Heart right ventricle (tissue), 16 donors: ENCODE data around the gene PIP5K1B. TPM values are rescaled to one million over a fixed set of nuclear protein-coding genes. Genes with fewer than 3 reads are reported as not detected.

Source experiments
- ATAC-seq, 8 donors: fragments of 200-7000 bp; cut with Tn5 transposase; one replicate each; pipeline ENCODE4 v1.9.1; 2020; ENCODE audit warnings: mild to moderate bottlenecking in 8 of 8, moderate library complexity in 8 of 8, moderate number of reproducible peaks in 1 of 8
- DNase-seq, 2 donors: peaks; one replicate each; pipeline ENCODE4 v3.0.0-alpha.2; 2020
- H3K27ac ChIP-seq, 10 donors: fragments of 200-600 bp; sonication (generic) in 2 of 10; one replicate each; pipeline versions ENCODE4 v1.5.0 to v1.8.0; 2020 to 2022; ENCODE audit warnings: mild to moderate bottlenecking in 3 of 10
- H3K27me3 ChIP-seq, 7 donors: fragments of 200-600 bp; one replicate each; pipeline ENCODE4 v1.8.0; 2021 to 2022; ENCODE audit warnings: mild to moderate bottlenecking in 2 of 7
- H3K36me3 ChIP-seq, 9 donors: fragments of 200-600 bp; sonication (generic) in 1 of 9; one replicate each; pipeline versions ENCODE4 v1.5.0 to v1.8.0; 2020 to 2022; ENCODE audit warnings: mild to moderate bottlenecking in 2 of 9
- H3K4me1 ChIP-seq, 9 donors: fragments of 200-600 bp; sonication (generic) in 1 of 9; one replicate each; pipeline versions ENCODE4 v1.5.0 to v1.8.0; 2020 to 2022; ENCODE audit warnings: mild to moderate bottlenecking in 4 of 9
- H3K4me3 ChIP-seq, 10 donors: fragments of 200-600 bp; sonication (generic) in 2 of 10; one replicate each; pipeline versions ENCODE4 v1.5.0 to v1.8.0; 2020 to 2022; ENCODE audit warnings: mild to moderate bottlenecking in 7 of 10, moderate library complexity in 2 of 10
- H3K9me3 ChIP-seq, 11 donors: fragments of 200-600 bp in 10 of 11; sonication (generic) in 2 of 11; one replicate each; pipeline versions ENCODE4 v1.5.0 to v1.8.0; 2013 to 2022; ENCODE audit warnings: mild to moderate bottlenecking in 2 of 11, control low read depth in 1 of 11, moderate library complexity in 1 of 11
- WGBS, 2 donors: extraction: QIAGEN DNeasy Blood & Tissue Kit; methylation state at CpG; one replicate each; pipeline ENCODE4 v1.1.7; 2013; ENCODE audit warnings: inconsistent platforms in 1 of 2; 5-methylcytosine and 5-hydroxymethylcytosine counted together
- intact Hi-C, 10 donors: fragments of 100-400 bp; cut with DNase I; formaldehyde crosslinking; loops; one replicate each; pipeline versions ENCODE4 v1.11.1 to v1.14.2; 2022
- polyA plus RNA-seq, 2 donors: library from polyadenylated mRNA; stranded (reverse); fragments of 200-250 nt; gene quantifications; one replicate each; pipeline ENCODE4 v1.2.3, GENCODE V29; 2013
- total RNA-seq, 10 donors: library from RNA; stranded (reverse); fragmentation: NEBNext Ultra II Directional in 3 of 10; extraction: Animal tissue kit (Norgen Biotek cat#: 25700) in 3 of 10; gene quantifications; one replicate each; pipeline versions ENCODE4 v1.2.1 to v1.2.4, GENCODE V29; 2021 to 2023
- TF ChIP-seq, protein P1 (sequence below), 9 donors: fragments of 200-600 bp; sonication (generic) in 2 of 9; IDR thresholded peaks; one replicate each; pipeline versions ENCODE4 v1.5.0 to v1.8.0; 2021 to 2022; ENCODE audit warnings: antibody characterized with exemption in 9 of 9, mild to moderate bottlenecking in 5 of 9, moderate library complexity in 1 of 9
- donor health status: Arrhythmogenic right ventricular cardiomyopathy.
- donor health status: ischemic (EF 13 %, LVEDD 7.1; RV severe dilation, severe dysfunction).
- donor health status: healthy with polysubstance abuse.
- donor health status: DM: no; HTN: yes; CAD: no.
- donor health status: DM: no; HTN: no; CAD: no.
- donor health status: ischemic (EF 25% LVEDD 6.9; RV normal size, moderate dysfunction).
- donor health status: ischemic (EF 25% LVEDD 5.7; RV mildly dilated, moderate dysfunction).
- donor health status: healthy.
- donor health status: DM: yes; HTN: yes; CAD: no.
- donor health status: Ischemic cardiomyopathy.
- donor health status: ischemic (EF 35%, LVEDD 5.7; RV mildly dilated, moderate dysfunction).
- donor health status: nonischemic (EF 11% LVEDD 7.7; RV severe dilation, severe dysfunction).
- donor health status: DM: yes; HTN: yes; CAD: no.
- donor health status: PGD.
- donor health status: ischemic (EF 29% LVEDD 5.4; RV normal size, mild dysfunction).
- donor health status: nonischemic (EF 23%, LVEDD 6.1; RV moderate dilation, normal function).

Gene PIP5K1B
- total and polyA plus RNA-seq, 12 donors: 5.6 to 90.8 (median 48.1) TPM

DNA sequence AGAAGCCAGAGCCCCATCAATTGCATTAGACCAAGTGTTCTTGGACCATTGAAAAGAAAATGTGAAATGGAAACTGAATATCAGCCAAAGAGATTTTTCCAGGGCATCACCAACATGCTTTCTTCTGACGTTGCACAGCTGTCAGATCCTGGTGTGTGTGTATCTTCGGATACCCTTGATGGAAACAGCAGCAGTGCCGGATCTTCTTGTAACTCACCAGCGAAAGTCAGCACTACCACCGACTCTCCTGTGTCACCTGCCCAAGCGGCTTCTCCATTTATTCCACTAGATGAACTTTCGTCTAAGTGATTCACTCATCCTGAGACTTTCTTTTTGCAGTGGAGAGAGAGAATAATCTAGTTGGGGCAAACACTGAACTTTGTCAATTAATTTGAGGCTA lies 75.7 kb downstream of the PIP5K1B start:
- intact Hi-C loops: loop anchor here in 4 of 10 donors (5.0 to 10.0 kb wide), 8 partner anchors 54 to 214 kb away; partner anchors contain the start of gene PIP5K1B (in 1 of the 4)
- Histone ChIP-seq H3K9me3 (no peaks in the 10 kb centered on the region), H3K27ac (peak overlapping the region; percentile 84 to 97 (median 92)), H3K27me3 (no peaks in the 10 kb centered on the region), H3K36me3 (no peaks in the 10 kb centered on the region), H3K4me1 (peaks cover 9 to 81% (median 61%) of the 10 kb centered on the region in 9 donors), H3K4me3 (peak overlapping the region; percentile 47 to 79 (median 73))
- TF ChIP-seq, protein P1, sequence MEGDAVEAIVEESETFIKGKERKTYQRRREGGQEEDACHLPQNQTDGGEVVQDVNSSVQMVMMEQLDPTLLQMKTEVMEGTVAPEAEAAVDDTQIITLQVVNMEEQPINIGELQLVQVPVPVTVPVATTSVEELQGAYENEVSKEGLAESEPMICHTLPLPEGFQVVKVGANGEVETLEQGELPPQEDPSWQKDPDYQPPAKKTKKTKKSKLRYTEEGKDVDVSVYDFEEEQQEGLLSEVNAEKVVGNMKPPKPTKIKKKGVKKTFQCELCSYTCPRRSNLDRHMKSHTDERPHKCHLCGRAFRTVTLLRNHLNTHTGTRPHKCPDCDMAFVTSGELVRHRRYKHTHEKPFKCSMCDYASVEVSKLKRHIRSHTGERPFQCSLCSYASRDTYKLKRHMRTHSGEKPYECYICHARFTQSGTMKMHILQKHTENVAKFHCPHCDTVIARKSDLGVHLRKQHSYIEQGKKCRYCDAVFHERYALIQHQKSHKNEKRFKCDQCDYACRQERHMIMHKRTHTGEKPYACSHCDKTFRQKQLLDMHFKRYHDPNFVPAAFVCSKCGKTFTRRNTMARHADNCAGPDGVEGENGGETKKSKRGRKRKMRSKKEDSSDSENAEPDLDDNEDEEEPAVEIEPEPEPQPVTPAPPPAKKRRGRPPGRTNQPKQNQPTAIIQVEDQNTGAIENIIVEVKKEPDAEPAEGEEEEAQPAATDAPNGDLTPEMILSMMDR (IDR thresholded peaks at IDR 0.05): no peak
- DNase-seq (no peak), ATAC-seq (peak in 3 of 8 donors; percentile 14 to 24 (median 18))
- WGBS, 2 donors: 4 to 5% methylated on average over 7 of the region's 7 CpGs

DNA sequence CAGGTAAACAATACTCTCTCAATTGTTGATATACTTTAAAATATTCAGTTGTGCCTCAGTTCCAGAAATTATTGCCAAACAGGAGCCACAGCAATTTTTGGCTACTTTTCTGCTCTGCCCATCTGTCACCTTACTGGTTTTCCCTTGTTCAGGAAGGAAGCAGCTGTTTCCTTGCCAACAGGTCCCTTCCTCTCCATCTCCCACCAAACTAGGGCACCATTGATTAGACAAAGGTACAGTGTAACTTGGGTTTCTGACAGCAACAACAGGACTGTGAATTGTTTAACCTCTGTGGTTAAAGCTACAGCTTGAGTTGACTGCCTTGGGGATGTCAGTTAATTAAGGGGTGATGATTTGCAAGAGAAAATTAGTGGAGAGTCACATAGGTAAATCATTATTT lies 76.9 kb downstream of the PIP5K1B start:
- intact Hi-C loops: loop anchor here in 4 of 10 donors (5.0 to 10.0 kb wide), 8 partner anchors 53 to 213 kb away; partner anchors contain the start of gene PIP5K1B (in 1 of the 4)

DNA sequence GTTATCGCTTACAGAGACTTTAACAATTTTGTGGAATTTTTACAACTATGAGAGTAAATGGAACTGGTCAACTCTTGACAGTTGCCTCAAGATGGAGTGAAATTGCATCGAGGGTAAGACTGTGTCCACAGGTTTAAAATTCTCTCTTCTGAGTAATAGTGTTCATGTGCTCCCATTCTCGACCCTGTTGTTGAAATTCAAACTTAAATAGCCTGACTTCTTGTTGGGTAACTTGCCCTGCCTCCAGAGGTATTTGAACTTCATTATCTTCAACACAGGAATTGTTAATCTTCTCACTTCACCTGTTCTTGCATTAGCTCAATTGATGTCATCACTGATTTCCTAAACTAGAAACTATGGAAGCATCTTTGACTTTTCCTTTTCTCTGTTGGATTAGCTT lies 77.5 kb downstream of the PIP5K1B start:
- Histone ChIP-seq H3K27ac (peak overlapping the region in 3 of 10 donors; percentile 2 to 23 (median 14)), H3K36me3 (peaks cover 0 to 11% (median 0%) of the 10 kb centered on the region in 9 donors), H3K9me3 (no peaks in the 10 kb centered on the region), H3K4me1 (peaks cover 9 to 78% (median 61%) of the 10 kb centered on the region in 9 donors), H3K4me3 (peak overlapping the region in 6 of 10 donors; percentile 1 to 79 (median 72)), H3K27me3 (no peaks in the 10 kb centered on the region)
- TF ChIP-seq, protein P1 (IDR thresholded peaks at IDR 0.05): no peak
- DNase-seq (no peak), ATAC-seq (no peak)
- 61 to 66% methylated on average over 3 of the region's 3 CpGs for WGBS, 2 donors
- intact Hi-C loops: loop anchor here in 4 of 10 donors (5.0 to 10.0 kb wide), 8 partner anchors 52 to 212 kb away; partner anchors contain the start of gene PIP5K1B (in 1 of the 4)

More for the DNA sequence above, 76.9 kb downstream of the PIP5K1B start:
- Histone ChIP-seq H3K4me1 (peaks cover 9 to 84% (median 61%) of the 10 kb centered on the region in 9 donors), H3K36me3 (peaks cover 0 to 5% (median 0%) of the 10 kb centered on the region in 9 donors), H3K4me3 (peak overlapping the region in 9 of 10 donors; percentile 2 to 79 (median 72)), H3K9me3 (no peaks in the 10 kb centered on the region), H3K27me3 (no peaks in the 10 kb centered on the region), H3K27ac (peak overlapping the region in 6 of 10 donors; percentile 2 to 97 (median 18))
- TF ChIP-seq, protein P1 (IDR thresholded peaks at IDR 0.05): no peak
- no peak for DNase-seq
- no peak for ATAC-seq

DNA sequence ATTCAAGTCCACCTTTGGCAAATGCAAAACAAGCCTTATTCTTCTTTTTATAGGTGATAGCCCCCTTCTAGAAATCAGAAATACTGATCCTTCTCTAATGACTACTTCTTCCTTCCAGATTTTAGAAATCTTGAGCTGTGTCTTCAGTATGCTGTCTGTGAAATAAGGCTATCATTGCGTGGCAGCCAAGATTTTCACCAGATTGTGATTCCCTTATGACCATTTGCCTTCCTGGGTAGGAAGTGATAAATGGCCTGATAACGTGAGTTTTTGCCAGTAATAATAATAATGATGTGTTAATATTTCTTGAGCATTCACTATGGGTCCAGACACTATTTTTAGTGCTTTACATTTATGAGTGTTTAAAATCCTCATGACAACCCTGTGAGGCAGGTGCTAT lies 80.9 kb downstream of the PIP5K1B start:
- no peaks in the 10 kb centered on the region for H3K9me3 ChIP-seq
- no peak overlapping the region for H3K4me3 ChIP-seq
- intact Hi-C loops: loop anchor here in 4 of 10 donors (10.0 kb wide), 6 partner anchors 49 to 209 kb away; no protein-coding TSS in a partner anchor
- no peak for DNase-seq
- WGBS, 2 donors: 44% methylated on average over 2 of the region's 2 CpGs
- no peak overlapping the region for H3K27ac ChIP-seq
- no peaks in the 10 kb centered on the region for H3K27me3 ChIP-seq
- H3K4me1 ChIP-seq: peaks cover 8 to 75% (median 57%) of the 10 kb centered on the region in 9 donors
- TF ChIP-seq, protein P1 (IDR thresholded peaks at IDR 0.05): no peak
- ATAC-seq: no peak
- peaks cover 0 to 12% (median 0%) of the 10 kb centered on the region in 9 donors for H3K36me3 ChIP-seq
